GM23248 (cell line): ENCODE measurements around the gene DOK7.

Source experiments
- EZH2 ChIP-seq: fragments of 200-600 bp; sonication (generic); IDR thresholded peaks from 2 replicates; pipeline ENCODE4 v1.6.1; 2018; ENCODE audit warnings: antibody characterized with exemption, mild to moderate bottlenecking; ENCODE audit not compliant: insufficient read depth, poor library complexity, severe bottlenecking
- EZH2phosphoT487 ChIP-seq: fragments of 200-600 bp; sonication (generic); IDR thresholded peaks from 2 replicates; pipeline ENCODE4 v1.6.1; 2018; ENCODE audit warnings: antibody characterized with exemption, moderate library complexity, mild to moderate bottlenecking, low read depth; ENCODE audit not compliant: insufficient read depth

GRCh38 chr4:3452376-3452775, 10.7 kb upstream of the DOK7 start:
- no peak for TF ChIP-seq EZH2phosphoT487
- TF ChIP-seq EZH2: no peak
